K562 (cell line): ENCODE data around the gene CHRNE. TPM values are rescaled to one million over a fixed set of nuclear protein-coding genes. Genes with fewer than 3 reads are reported as not detected.
A peak's percentile ranks its signal among the peaks of the same experiment; 100 is the strongest.

Source experiments
- CAMTA2 ChIP-seq: fragments of 250-450 bp; sonication (Bioruptor Pico); conservative IDR thresholded peaks from 2 replicates; pipeline ENCODE4 v1.5.1; 2022
- CCAR2 ChIP-seq: fragments of 200-400 bp; formaldehyde crosslinking; IDR thresholded peaks from 2 replicates; pipeline ENCODE4 v1.6.1; 2017; ENCODE audit warnings: mild to moderate bottlenecking, low read depth, low read length
- HMGN3 ChIP-seq: IDR thresholded peaks from 2 replicates; pipeline ENCODE4 v1.6.1; 2011; ENCODE audit warnings: borderline replicate concordance, low read depth, mild to moderate bottlenecking, mixed read lengths, low read length; ENCODE audit not compliant: insufficient read length; ENCODE audit errors: extremely low read depth
- JUND ChIP-seq, 2 experiments: IDR thresholded peaks; 2 replicates in 1 of 2; 3 replicates in 1 of 2; pipeline ENCODE4 v1.6.1; 2011; ENCODE audit warnings: borderline replicate concordance in 2 of 2, low read depth in 2 of 2, low read length in 2 of 2, improper control_type of control experiment in 1 of 2, missing biosample characterization in 1 of 2, missing genetic modification characterization in 1 of 2, missing genetic modification reagents in 1 of 2
- KDM4B ChIP-seq, 2 experiments: fragments of 450-650 bp in 1 of 2; sonication (generic) in 1 of 2; IDR thresholded peaks; 2 replicates each; pipeline ENCODE4 v1.6.1; 2016 to 2017; ENCODE audit warnings: borderline replicate concordance in 2 of 2, antibody characterized with exemption in 1 of 2, low read depth in 1 of 2, mild to moderate bottlenecking in 1 of 2
- MEIS2 ChIP-seq: fragments of 450-650 bp; IDR thresholded peaks from 2 replicates; pipeline ENCODE4 v1.6.1; 2014; ENCODE audit warnings: mild to moderate bottlenecking; ENCODE audit not compliant: partially characterized antibody
- MXI1 ChIP-seq: IDR thresholded peaks from 2 replicates; pipeline ENCODE4 v1.6.1; 2011; ENCODE audit warnings: low read depth, mild to moderate bottlenecking, improper control_type of control experiment, low read length
- NFATC3 ChIP-seq: fragments of 450-650 bp; IDR thresholded peaks from 2 replicates; pipeline ENCODE4 v1.6.1; 2017; ENCODE audit warnings: mild to moderate bottlenecking
- SMC3 ChIP-seq: conservative IDR thresholded peaks from 2 replicates; pipeline ENCODE4 v1.6.1; 2011; ENCODE audit warnings: low read depth, low read length, improper control_type of control experiment; ENCODE audit not compliant: insufficient read depth
- SRSF3 ChIP-seq: fragments of 200-400 bp; formaldehyde crosslinking; IDR thresholded peaks from 2 replicates; pipeline ENCODE4 v1.6.1; 2016; ENCODE audit warnings: mild to moderate bottlenecking, low read length, moderate library complexity; ENCODE audit not compliant: insufficient read depth
- THRAP3 ChIP-seq: fragments of 450-650 bp; IDR thresholded peaks from 2 replicates; pipeline ENCODE4 v1.6.1; 2016; ENCODE audit warnings: mild to moderate bottlenecking, inconsistent platforms, borderline replicate concordance
- ZNF146 ChIP-seq: IDR thresholded peaks from one replicate; pipeline ENCODE4 v1.6.1; 2018; ENCODE audit warnings: missing compliant biosample characterization; ENCODE audit not compliant: unreplicated experiment
- polyA plus RNA-seq, 8 experiments: library from polyadenylated mRNA; depleted of rRNA in 4 of 8; stranded (reverse) in 5 of 8; unstranded in 3 of 8; fragments of >200 nt; fragmentation: Nextera tagmentation in 2 of 8; fragmentation: Illumina TruSeq in 1 of 8; extraction: Ambion mirVana in 2 of 8; extraction: Trizol in 1 of 8; gene quantifications; 2 replicates each; pipeline versions ENCODE4 v1.2.1 to v1.2.3, GENCODE V29; 2011 to 2014; ENCODE audit warnings: inconsistent platforms in 1 of 8, missing spikeins in 1 of 8
- total RNA-seq, 7 experiments: library from RNA; depleted of rRNA in 6 of 7; stranded (reverse); fragments of >200 nt in 6 of 7; fragmentation: Illumina TruSeq in 2 of 7; extraction: Trizol in 2 of 7; gene quantifications; 2 replicates each; pipeline versions ENCODE4 v1.2.1 to v1.2.3, GENCODE V29; 2011 to 2021; ENCODE audit warnings: low replicate concordance in 1 of 7
- TF ChIP-seq, protein P1 (sequence below), 2 experiments: fragments of 450-650 bp; IDR thresholded peaks; 2 replicates each; pipeline ENCODE4 v1.6.1; 2016
- TF ChIP-seq, protein P2 (sequence below): sonication (generic); formaldehyde crosslinking; IDR thresholded peaks from 2 replicates; pipeline ENCODE4 v1.8.1; 2022; ENCODE audit warnings: missing genetic modification reagents
- TF ChIP-seq, protein P3 (sequence below): fragments of 450-650 bp; formaldehyde crosslinking; IDR thresholded peaks from 2 replicates; pipeline ENCODE4 v1.4.0; 2020; ENCODE audit warnings: mild to moderate bottlenecking, moderate library complexity
- TF ChIP-seq, protein P4 (sequence below): fragments of 450-650 bp; formaldehyde crosslinking; IDR thresholded peaks from 2 replicates; pipeline ENCODE4 v1.4.0; 2022; ENCODE audit warnings: missing genetic modification characterization
- TF ChIP-seq, protein P5 (sequence below): sonication (generic); formaldehyde crosslinking; IDR thresholded peaks from 2 replicates; pipeline ENCODE4 v1.8.0; 2022; ENCODE audit warnings: mild to moderate bottlenecking, missing genetic modification reagents, borderline replicate concordance

CHRNE gene
- total and polyA plus RNA-seq, 9 of the 15 experiments (the other 6 are each of a cell fraction or from before 2014, with no cell fraction given), result not detected

DNA sequence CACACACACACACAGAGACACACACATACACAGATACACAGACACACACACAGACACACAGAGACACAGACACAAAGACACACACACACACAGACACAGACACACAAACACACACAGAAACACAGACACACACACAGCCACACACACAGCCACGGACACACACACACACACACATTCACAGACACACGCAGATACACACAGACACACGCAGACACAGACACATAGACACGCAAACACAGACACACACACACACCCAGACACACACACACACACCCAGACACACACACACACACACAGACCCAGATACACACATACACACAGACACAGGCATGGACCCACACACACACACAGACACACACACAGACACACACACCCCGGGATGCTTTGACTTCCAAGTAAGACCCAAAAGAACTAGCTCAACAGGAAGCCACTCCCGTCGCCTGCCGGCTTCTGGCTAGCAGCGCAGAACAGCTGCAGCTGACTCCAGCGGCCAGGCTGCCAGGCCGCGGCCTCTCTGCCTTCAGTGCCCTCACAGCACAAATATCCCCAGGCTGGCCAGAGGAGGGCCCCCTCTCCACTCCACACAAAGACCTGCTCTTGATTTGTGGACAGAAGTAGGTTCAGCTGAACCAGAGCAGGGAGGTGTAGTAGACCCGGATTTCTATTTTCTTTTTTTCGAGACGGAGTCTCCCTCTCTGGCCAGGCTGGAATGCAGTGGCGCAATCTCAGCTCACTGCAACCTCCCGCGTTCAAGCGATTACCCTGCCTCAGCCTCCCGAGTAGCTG, 6.0 kb upstream of the CHRNE start (continued):
- TF ChIP-seq, protein P1, sequence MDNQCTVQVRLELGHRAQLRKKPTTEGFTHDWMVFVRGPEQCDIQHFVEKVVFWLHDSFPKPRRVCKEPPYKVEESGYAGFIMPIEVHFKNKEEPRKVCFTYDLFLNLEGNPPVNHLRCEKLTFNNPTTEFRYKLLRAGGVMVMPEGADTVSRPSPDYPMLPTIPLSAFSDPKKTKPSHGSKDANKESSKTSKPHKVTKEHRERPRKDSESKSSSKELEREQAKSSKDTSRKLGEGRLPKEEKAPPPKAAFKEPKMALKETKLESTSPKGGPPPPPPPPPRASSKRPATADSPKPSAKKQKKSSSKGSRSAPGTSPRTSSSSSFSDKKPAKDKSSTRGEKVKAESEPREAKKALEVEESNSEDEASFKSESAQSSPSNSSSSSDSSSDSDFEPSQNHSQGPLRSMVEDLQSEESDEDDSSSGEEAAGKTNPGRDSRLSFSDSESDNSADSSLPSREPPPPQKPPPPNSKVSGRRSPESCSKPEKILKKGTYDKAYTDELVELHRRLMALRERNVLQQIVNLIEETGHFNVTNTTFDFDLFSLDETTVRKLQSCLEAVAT (IDR thresholded peaks at IDR 0.05), result peak; percentile 37 to 63; a peak in 1 of 4 replicates
- TF ChIP-seq THRAP3 (0 out of 2 replicates have a peak, but pooled peaks have one; percentile 49), SRSF3 (no peak), SMC3 (peak; percentile 81), MXI1 (no peak), CAMTA2 (CRISPR knock-in tag) (no peak), NFATC3 (no peak), ZNF146 (CRISPR knock-in tag) (no peak), JUND (IDR thresholded peaks at IDR 0.05; ENCODE audit: borderline replicate concordance, low read depth, low read length) (peak; percentile 20; the same call in 1 of the 2 replicates), JUND (tag; IDR thresholded peaks at IDR 0.05; ENCODE audit: borderline replicate concordance, low read depth, low read length) (no peak), KDM4B (IDR thresholded peaks at IDR 0.05; ENCODE audit: borderline replicate concordance in 2 of 2, low read depth in 1 of 2) (no peak; a peak in 1 of 4 replicates), HMGN3 (peak; percentile 55), MEIS2 (no peak), CCAR2 (no peak)
- TF ChIP-seq, protein P2, sequence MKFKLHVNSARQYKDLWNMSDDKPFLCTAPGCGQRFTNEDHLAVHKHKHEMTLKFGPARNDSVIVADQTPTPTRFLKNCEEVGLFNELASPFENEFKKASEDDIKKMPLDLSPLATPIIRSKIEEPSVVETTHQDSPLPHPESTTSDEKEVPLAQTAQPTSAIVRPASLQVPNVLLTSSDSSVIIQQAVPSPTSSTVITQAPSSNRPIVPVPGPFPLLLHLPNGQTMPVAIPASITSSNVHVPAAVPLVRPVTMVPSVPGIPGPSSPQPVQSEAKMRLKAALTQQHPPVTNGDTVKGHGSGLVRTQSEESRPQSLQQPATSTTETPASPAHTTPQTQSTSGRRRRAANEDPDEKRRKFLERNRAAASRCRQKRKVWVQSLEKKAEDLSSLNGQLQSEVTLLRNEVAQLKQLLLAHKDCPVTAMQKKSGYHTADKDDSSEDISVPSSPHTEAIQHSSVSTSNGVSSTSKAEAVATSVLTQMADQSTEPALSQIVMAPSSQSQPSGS (CRISPR knock-in tag), result no peak
- TF ChIP-seq, protein P3, sequence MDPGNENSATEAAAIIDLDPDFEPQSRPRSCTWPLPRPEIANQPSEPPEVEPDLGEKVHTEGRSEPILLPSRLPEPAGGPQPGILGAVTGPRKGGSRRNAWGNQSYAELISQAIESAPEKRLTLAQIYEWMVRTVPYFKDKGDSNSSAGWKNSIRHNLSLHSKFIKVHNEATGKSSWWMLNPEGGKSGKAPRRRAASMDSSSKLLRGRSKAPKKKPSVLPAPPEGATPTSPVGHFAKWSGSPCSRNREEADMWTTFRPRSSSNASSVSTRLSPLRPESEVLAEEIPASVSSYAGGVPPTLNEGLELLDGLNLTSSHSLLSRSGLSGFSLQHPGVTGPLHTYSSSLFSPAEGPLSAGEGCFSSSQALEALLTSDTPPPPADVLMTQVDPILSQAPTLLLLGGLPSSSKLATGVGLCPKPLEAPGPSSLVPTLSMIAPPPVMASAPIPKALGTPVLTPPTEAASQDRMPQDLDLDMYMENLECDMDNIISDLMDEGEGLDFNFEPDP, result no peak
- TF ChIP-seq, protein P4, sequence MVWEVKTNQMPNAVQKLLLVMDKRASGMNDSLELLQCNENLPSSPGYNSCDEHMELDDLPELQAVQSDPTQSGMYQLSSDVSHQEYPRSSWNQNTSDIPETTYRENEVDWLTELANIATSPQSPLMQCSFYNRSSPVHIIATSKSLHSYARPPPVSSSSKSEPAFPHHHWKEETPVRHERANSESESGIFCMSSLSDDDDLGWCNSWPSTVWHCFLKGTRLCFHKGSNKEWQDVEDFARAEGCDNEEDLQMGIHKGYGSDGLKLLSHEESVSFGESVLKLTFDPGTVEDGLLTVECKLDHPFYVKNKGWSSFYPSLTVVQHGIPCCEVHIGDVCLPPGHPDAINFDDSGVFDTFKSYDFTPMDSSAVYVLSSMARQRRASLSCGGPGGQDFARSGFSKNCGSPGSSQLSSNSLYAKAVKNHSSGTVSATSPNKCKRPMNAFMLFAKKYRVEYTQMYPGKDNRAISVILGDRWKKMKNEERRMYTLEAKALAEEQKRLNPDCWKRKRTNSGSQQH (CRISPR knock-in tag), result peak; percentile 92
- TF ChIP-seq, protein P5, sequence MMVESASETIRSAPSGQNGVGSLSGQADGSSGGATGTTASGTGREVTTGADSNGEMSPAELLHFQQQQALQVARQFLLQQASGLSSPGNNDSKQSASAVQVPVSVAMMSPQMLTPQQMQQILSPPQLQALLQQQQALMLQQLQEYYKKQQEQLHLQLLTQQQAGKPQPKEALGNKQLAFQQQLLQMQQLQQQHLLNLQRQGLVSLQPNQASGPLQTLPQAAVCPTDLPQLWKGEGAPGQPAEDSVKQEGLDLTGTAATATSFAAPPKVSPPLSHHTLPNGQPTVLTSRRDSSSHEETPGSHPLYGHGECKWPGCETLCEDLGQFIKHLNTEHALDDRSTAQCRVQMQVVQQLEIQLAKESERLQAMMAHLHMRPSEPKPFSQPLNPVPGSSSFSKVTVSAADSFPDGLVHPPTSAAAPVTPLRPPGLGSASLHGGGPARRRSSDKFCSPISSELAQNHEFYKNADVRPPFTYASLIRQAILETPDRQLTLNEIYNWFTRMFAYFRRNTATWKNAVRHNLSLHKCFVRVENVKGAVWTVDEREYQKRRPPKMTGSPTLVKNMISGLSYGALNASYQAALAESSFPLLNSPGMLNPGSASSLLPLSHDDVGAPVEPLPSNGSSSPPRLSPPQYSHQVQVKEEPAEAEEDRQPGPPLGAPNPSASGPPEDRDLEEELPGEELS (CRISPR knock-in tag), result no peak
